Glomerular endothelial cell (primary cell): ENCODE results near the gene COX11. TPM values are rescaled to one million over a fixed set of nuclear protein-coding genes. Genes with fewer than 3 reads are reported as not detected.
A peak's percentile ranks its signal among the peaks of the same experiment; 100 is the strongest.

Experiments
- DNase-seq: peaks from one replicate; pipeline ENCODE4 v3.0.0-alpha.2; 2011; ENCODE audit warnings: low read depth, low spot score; ENCODE audit errors: extremely low read depth
- total RNA-seq: library from RNA; depleted of rRNA; stranded (reverse); fragments of >200 nt; gene quantifications from 2 replicates; pipeline ENCODE4 v1.2.3, GENCODE V29; 2015

Gene COX11, protein sequence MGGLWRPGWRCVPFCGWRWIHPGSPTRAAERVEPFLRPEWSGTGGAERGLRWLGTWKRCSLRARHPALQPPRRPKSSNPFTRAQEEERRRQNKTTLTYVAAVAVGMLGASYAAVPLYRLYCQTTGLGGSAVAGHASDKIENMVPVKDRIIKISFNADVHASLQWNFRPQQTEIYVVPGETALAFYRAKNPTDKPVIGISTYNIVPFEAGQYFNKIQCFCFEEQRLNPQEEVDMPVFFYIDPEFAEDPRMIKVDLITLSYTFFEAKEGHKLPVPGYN
- 48.3 and 50.3 TPM in 2 replicates for total RNA-seq

DNA sequence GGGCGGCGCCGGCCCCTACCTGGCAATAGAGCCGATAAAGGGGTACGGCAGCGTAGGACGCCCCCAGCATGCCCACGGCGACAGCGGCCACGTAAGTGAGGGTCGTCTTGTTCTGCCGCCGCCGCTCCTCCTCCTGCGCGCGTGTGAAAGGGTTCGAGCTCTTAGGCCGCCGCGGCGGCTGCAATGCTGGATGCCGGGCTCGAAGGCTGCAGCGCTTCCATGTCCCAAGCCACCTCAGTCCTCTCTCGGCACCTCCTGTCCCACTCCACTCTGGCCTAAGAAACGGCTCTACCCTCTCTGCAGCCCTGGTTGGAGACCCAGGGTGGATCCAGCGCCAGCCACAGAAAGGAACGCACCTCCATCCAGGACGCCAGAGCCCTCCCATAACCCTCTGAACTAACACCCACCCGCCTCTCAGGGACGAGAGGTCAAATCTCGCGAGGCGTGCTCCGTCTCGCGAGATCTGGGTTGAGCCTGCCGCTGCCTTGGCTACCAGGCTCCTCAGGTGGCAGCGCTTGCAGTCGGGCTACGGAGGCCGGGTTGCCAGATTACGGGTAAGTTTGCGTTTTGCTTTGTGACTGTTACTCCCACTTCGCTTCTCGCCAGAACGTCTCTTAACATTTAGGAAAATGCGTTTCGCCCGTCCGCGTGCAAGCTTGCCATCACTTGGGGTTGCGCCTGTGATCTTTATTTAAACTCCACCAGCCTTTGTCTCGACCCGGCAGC, at the start of gene COX11, which contains the start of gene STXBP4:
Gene COX11 (minus strand): TSS at position 393 of the 726 bp plus-strand sequence. CDS start 8 bp downstream, at position 385.
Gene STXBP4 (plus strand): TSS at position 504 of the 726 bp plus-strand sequence. CDS start 17,455 bp downstream, outside the sequence.
- peak; percentile 76 for DNase-seq

- DNase-seq = peak; percentile 22
Observed at GRCh38 chr17:55005520-55005919, 37.1 kb upstream of the COX11 start.

GRCh38 chr17:55004484-55004883, 36.0 kb upstream of the COX11 start:
- DNase-seq = no peak

- DNase-seq = no peak
Observed at GRCh38 chr17:55002458-55002857, 34.0 kb upstream of the COX11 start.

DNA sequence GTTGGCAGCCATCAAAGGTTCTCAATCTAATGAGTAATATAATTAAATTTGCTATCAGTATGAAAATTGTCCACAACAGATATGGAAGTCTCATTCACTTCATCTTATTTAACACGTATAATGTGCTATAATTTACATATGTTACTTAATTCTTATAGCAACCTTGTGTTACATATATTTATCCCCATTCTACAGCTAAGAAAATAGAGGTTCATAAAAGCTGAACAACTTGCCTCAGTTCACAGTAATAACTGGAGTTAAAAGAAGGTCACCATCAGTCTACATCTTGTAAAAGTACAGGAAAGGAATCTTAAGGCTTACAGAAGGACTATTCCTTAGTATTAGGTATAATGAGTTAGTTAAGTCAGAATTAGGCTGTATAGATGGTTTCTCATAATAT, 28.0 kb upstream of the COX11 start:
- no peak for DNase-seq

GRCh38 chr17:54992797-54993639, 24.6 kb upstream of the COX11 start:
- DNase-seq = no peak

- DNase-seq = no peak
Observed at GRCh38 chr17:54991567-54991966, 23.1 kb upstream of the COX11 start.

- no peak for DNase-seq
Observed at GRCh38 chr17:54990118-54990517, 21.7 kb upstream of the COX11 start.

- no peak for DNase-seq
Observed at GRCh38 chr17:54985476-54985875, 17.0 kb upstream of the COX11 start.

DNA sequence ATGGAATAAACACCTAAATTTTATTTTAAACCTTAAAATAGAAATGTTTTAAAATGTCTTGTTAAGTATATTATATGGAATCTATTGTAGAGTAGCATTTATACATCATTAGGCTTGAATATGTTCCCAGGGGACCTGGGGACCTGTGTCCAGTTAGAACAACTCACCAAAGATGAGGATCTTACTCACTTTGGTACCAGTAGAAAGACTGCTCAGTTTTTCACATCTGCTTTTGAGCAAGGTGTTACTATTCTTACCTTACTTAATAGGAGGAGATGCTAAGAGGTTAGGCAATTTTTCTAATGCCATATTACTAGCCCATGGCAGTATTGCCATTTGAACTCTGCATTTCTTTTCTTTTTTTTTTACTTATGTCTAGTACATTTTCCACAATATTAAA, 14.8 kb upstream of the COX11 start:
- no peak for DNase-seq

GRCh38 chr17:54982399-54982798, 13.9 kb upstream of the COX11 start:
- DNase-seq = no peak

DNA sequence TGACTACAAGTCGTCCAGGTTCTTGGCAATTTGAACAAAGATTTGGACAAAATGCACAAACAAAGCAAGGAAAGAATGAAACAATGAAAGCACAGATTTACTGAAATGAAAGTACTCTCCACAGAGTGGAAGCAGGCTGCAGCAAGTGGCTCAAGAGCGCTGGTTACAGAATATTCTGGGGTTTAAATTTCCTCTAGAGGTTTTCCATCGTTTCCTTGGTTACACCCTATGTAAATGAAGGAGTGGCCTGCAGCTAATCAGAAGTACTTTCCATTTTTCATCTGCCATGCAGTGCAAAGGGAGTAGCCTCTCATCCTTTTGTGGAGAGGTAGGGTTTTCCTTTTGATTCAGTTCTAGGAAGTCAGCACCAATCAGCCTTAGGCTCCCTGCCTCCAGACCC, 11.9 kb upstream of the COX11 start:
- DNase-seq = no peak

- DNase-seq = no peak
Observed at GRCh38 chr17:54979657-54980056, 11.2 kb upstream of the COX11 start.

GRCh38 chr17:54977744-54978143, 9.3 kb upstream of the COX11 start:
- no peak for DNase-seq

DNA sequence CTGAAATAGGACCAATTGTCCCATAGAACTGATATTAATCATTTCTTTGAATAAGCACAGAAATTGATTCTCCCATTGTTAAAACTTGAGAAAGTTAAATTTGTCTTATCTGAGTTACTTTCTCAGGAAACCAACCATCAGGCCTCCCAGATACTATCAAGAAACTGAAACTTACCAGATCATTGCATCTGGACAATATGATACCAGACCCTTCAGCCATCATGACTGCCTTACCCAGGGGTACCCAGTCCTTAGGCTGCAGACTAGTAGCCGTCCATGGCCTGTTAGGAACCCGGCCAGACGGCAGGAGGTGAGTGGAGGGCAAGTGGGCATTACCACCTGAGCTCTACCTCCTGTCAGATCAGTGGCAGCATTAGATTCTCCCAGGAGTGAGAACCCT, 7.9 kb upstream of the COX11 start:
- DNase-seq = no peak

DNA sequence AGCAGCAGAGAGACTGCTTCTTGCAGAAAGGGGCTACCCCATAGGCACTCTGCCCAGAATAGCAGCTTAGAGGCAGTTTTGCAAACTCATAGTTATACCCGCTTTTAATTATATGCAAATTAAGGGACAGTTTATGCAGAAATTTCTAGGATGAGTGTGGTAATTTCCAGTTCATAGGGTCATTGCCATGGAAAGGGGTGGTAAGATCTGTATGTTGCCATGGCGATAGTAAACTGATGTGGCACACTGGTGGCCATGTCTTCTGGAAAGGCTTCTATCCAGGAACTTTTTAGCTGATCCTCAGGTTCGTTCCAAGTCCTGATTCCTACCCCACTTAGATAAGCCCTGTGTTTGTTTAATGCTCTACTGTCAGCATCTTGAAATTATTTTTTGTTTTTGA, 6.3 kb upstream of the COX11 start:
- no peak for DNase-seq

DNA sequence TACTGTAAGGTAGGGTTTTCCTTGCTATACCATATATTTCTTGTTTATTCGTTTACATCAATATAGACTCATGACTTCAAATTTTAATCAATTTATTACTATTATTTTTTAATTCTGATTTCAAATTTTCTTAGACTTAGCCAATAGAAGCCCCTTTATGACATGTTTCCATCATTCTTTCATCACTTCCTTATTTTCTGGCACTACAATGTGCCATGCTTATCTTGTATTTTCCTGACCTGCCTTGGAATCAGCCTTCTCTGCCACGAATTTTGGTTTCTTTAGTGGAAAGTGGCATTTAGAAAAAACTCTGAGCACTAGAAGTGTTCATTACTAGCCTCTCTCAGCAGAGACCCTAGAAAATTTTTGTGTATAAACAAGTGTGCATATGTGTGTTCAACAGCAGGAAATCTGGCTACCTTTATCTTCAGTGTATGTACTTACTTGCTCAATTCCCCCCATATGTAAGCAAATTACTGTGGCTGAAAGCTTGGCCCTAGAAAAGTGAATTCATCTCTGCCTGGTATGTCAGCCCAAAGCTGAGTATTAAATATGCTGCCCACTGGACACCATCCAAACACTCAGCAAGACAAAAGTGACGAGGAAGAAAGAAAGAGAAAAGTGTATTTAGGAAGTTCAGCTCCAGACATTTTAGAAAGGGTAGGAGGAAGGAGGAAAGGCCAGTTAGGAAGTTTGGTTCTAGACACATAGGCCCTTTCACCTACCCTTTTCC, 4.1 kb upstream of the COX11 start:
- no peak for DNase-seq

DNA sequence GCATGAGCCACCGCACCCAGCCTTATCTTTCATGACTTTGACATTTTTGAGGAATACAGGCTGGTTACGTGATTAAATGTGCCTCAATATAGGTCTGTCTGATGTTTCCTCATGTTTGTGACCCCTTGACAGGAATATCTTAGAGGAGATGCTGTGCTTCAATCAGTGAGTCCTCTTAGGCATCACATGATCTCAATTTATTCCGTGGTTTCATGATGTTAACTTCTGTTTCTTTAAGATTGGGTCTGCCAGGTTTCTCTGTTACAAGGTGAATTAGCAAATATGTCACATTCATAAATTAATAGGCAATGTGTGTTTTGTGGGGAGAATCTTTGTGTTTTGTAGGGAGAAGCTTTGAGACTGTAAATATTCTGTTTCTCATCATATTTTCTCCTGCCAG, 3.4 kb upstream of the COX11 start:
- no peak for DNase-seq

DNA sequence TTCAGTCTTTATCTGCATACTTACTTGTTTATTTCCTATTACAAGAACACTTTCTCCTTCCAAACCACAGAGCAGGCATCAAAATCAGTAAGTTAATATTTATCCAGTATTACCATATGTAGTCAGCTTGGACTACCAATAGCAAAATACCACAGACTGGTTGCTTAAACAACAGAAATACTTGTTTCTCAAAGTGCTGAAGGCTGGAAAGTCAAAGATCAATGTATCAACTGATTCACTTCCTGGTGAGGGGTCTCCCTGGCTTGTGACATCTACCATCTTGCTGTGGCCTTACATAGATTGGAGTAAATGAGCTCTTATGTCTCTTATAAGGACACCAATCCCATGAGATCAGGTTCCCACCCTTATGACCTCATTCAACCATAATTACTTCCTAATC, 2.7 kb upstream of the COX11 start:
- no peak for DNase-seq

DNA sequence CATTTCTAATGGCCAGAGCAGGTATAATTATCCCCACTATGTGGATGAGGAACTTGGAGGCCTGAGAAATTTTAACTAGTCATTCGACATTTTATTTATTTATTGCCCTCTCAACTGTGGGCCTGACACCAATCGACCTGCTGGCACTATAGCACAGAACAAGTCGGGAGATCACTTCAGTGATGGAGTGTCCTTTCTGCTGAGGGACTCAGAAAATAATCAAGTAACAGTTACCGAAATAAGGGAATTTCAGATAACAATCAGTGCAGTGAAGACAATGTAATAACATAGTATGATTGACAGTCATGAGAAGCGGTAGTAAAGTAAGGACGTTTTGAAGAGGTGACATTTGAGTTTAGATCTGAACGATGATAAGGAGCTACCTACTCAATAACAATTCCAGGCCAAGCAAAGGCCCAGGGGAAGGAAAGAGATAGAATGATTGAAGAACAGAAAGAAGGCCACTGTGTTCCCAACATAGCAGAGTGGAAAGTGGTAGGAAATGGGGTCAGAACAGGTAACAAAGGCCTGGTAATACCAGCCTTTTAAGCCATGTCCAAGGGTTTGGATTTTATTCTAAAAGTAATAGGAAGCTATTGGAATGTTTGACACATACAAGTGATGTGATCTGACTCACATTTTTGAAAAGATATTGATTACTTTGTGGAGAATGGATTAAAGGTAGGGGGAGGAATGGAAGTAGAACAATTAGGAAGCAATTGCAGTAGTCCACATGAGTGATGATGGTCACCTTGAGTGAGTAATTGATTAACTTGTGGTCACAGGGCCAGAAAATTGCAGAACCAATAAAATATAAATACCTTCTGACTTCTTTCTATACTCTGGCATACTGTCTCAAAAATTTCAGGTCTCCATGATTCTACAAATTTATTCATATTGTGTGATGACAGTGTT, 1.5 kb upstream of the COX11 start:
- no peak for DNase-seq
